Measurements from ENCODE around the gene GALNTL6.

The GALNTL6 gene

GRCh38 chr4:172514801-172515200 lies 701.6 kb downstream of the GALNTL6 start:
- no peak overlapping the region for H3K4me3 ChIP-seq (ENCODE audit: low read depth, low read length)
- H3K9me3 ChIP-seq = no peaks in the 10 kb centered on the region
- no peak for DNase-seq
- H3K4me1 ChIP-seq = peaks cover 11% of the 10 kb centered on the region
- H3K27me3 ChIP-seq = no peaks in the 10 kb centered on the region
- H3K36me3 ChIP-seq = no peaks in the 10 kb centered on the region
- TF ChIP-seq CTCF (IDR thresholded peaks at IDR 0.05; ENCODE audit: low read depth, low read length) = no peak

GRCh38 chr4:172515266-172515879 lies 702.2 kb downstream of the GALNTL6 start:
- TF ChIP-seq CTCF (IDR thresholded peaks at IDR 0.05; ENCODE audit: low read depth, low read length) = peak; percentile 42
- no peak overlapping the region for H3K4me3 ChIP-seq (ENCODE audit: low read depth, low read length)
- no peaks in the 10 kb centered on the region for H3K9me3 ChIP-seq
- peak; percentile 37 for DNase-seq
- no peaks in the 10 kb centered on the region for H3K36me3 ChIP-seq
- no peaks in the 10 kb centered on the region for H3K27me3 ChIP-seq
- peaks cover 11% of the 10 kb centered on the region for H3K4me1 ChIP-seq

- DNase-seq = no peak
- no peaks in the 10 kb centered on the region for H3K36me3 ChIP-seq
- no peak overlapping the region for H3K4me3 ChIP-seq (ENCODE audit: low read depth, low read length)
Measured at GRCh38 chr4:172517391-172517790, 704.2 kb downstream of the GALNTL6 start.

GRCh38 chr4:172521248-172521647 lies 708.0 kb downstream of the GALNTL6 start:
- no peak for TF ChIP-seq CTCF (IDR thresholded peaks at IDR 0.05; ENCODE audit: low read depth, low read length)
- peaks cover 20% of the 10 kb centered on the region for H3K4me1 ChIP-seq
- H3K4me3 ChIP-seq (ENCODE audit: low read depth, low read length) = no peak overlapping the region
- no peak for DNase-seq
- H3K36me3 ChIP-seq = no peaks in the 10 kb centered on the region
- no peaks in the 10 kb centered on the region for H3K9me3 ChIP-seq
- H3K27me3 ChIP-seq = no peaks in the 10 kb centered on the region

More at GRCh38 chr4:172517391-172517790, 704.2 kb downstream of the GALNTL6 start:
- TF ChIP-seq CTCF (IDR thresholded peaks at IDR 0.05; ENCODE audit: low read depth, low read length) = no peak
- Histone ChIP-seq H3K4me1 (peaks cover 20% of the 10 kb centered on the region), H3K27me3 (no peaks in the 10 kb centered on the region), H3K9me3 (no peaks in the 10 kb centered on the region)

GRCh38 chr4:172521680-172522079 lies 708.5 kb downstream of the GALNTL6 start:
- no peaks in the 10 kb centered on the region for H3K36me3 ChIP-seq
- no peak for TF ChIP-seq CTCF (IDR thresholded peaks at IDR 0.05; ENCODE audit: low read depth, low read length)
- no peaks in the 10 kb centered on the region for H3K9me3 ChIP-seq
- peaks cover 20% of the 10 kb centered on the region for H3K4me1 ChIP-seq
- no peaks in the 10 kb centered on the region for H3K27me3 ChIP-seq
- no peak overlapping the region for H3K4me3 ChIP-seq (ENCODE audit: low read depth, low read length)
- no peak for DNase-seq

- Histone ChIP-seq H3K36me3 (no peaks in the 10 kb centered on the region), H3K27me3 (no peaks in the 10 kb centered on the region), H3K4me3 (ENCODE audit: low read depth, low read length) (no peak overlapping the region), H3K4me1 (no peaks in the 10 kb centered on the region), H3K9me3 (no peaks in the 10 kb centered on the region)
- 0 out of 2 replicates have a peak, but pooled peaks have one; percentile 8 for TF ChIP-seq CTCF (IDR thresholded peaks at IDR 0.05; ENCODE audit: low read depth, low read length)
- no peak for DNase-seq
Measured at GRCh38 chr4:172543249-172543648, 730.0 kb downstream of the GALNTL6 start.

All from BE2C (cell line).